ENCODE measurements around the gene LHFPL6. TPM values are rescaled to one million over a fixed set of nuclear protein-coding genes. Genes with fewer than 3 reads are reported as not detected.

The LHFPL6 gene
- total and polyA plus RNA-seq, 10 of the 15 experiments (the other 5 are each of a cell fraction or from before 2014, with no cell fraction given), result 0.11 to 4.6 (median 0.41) TPM

DNA sequence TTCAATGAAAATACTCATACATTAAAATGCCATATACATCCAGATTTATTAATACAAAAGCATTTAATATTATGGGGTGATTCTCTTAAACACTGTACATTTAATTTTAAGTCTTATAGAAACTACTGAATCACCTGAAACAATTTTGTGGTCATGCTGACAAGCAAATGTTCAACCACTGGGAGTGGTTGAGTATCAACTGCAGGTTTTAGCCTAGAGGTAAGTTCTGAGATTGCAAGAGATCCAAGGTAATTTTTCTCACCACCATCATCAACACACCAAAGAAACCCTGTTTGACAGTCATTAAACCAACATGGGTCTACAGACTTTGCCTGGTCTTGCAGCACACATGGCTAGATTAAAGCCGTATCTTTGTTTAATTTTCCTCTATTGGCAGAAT lies 196.3 kb downstream of the LHFPL6 start:
- H3K27ac ChIP-seq (ENCODE audit: control insufficient read depth, insufficient read depth), result no peak overlapping the region
- ATAC-seq (peak; percentile 93), DNase-seq (ENCODE audit: low read depth, low spot score) (peak; percentile 9), FAIRE-seq (no peak)
- ChIA-PET POLR2A (no interaction called here), SMC1A (ENCODE audit: uncharacterized antibody, unreplicated experiment) (no interaction called here), CTCF (no interaction called here), RAD21 (ENCODE audit: unreplicated experiment) (no interaction called here)
- H3K79me2 ChIP-seq (ENCODE audit: control insufficient read depth, insufficient read depth, low read length), result no peaks in the 10 kb centered on the region
- no peaks in the 10 kb centered on the region for H3K27me3 ChIP-seq (replicated peaks in 1 of 2; ENCODE audit: control insufficient read depth in 2 of 2, insufficient read depth in 2 of 2, low read length in 1 of 2)
- no peak overlapping the region for H3K4me3 ChIP-seq
- H3K36me3 ChIP-seq (ENCODE audit: control insufficient read depth in 2 of 2, insufficient read depth in 2 of 2, low read length in 1 of 2), result no peaks in the 10 kb centered on the region
- in situ Hi-C loops (cut with MboI) (no loop called here), intact Hi-C loops (cut with micrococcal nuclease; ENCODE audit: unreplicated experiment) (loop anchor here (10.0 kb wide), 1 partner anchor 262 kb away; no protein-coding TSS in a partner anchor)
- no peaks in the 10 kb centered on the region for H4K20me1 ChIP-seq (ENCODE audit: control insufficient read depth, insufficient read depth)
- TF ChIP-seq, protein P1, sequence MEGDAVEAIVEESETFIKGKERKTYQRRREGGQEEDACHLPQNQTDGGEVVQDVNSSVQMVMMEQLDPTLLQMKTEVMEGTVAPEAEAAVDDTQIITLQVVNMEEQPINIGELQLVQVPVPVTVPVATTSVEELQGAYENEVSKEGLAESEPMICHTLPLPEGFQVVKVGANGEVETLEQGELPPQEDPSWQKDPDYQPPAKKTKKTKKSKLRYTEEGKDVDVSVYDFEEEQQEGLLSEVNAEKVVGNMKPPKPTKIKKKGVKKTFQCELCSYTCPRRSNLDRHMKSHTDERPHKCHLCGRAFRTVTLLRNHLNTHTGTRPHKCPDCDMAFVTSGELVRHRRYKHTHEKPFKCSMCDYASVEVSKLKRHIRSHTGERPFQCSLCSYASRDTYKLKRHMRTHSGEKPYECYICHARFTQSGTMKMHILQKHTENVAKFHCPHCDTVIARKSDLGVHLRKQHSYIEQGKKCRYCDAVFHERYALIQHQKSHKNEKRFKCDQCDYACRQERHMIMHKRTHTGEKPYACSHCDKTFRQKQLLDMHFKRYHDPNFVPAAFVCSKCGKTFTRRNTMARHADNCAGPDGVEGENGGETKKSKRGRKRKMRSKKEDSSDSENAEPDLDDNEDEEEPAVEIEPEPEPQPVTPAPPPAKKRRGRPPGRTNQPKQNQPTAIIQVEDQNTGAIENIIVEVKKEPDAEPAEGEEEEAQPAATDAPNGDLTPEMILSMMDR (IDR thresholded peaks at IDR 0.05 in 2 of 3, conservative IDR thresholded peaks at IDR 0.05 in 1 of 3; ENCODE audit: control insufficient read depth in 2 of 3, extremely low read depth in 1 of 3, insufficient read depth in 1 of 3, low read depth in 3 of 3, low read length in 3 of 3), result peak in 2 of 3 experiments; percentile 20 to 31; a peak in 1 of 6 replicates
- TF ChIP-seq RAD21 (IDR thresholded peaks at IDR 0.05; ENCODE audit: insufficient read depth, low read depth, low read length) (no peak), HDAC2 (IDR thresholded peaks at IDR 0.05) (no peak), RUNX3 (IDR thresholded peaks at IDR 0.05; ENCODE audit: low read length) (peak; percentile 83)
- TF ChIP-seq, protein P2, sequence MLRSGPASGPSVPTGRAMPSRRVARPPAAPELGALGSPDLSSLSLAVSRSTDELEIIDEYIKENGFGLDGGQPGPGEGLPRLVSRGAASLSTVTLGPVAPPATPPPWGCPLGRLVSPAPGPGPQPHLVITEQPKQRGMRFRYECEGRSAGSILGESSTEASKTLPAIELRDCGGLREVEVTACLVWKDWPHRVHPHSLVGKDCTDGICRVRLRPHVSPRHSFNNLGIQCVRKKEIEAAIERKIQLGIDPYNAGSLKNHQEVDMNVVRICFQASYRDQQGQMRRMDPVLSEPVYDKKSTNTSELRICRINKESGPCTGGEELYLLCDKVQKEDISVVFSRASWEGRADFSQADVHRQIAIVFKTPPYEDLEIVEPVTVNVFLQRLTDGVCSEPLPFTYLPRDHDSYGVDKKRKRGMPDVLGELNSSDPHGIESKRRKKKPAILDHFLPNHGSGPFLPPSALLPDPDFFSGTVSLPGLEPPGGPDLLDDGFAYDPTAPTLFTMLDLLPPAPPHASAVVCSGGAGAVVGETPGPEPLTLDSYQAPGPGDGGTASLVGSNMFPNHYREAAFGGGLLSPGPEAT (IDR thresholded peaks at IDR 0.05; ENCODE audit: low read depth), result no peak
- H3K4me2 ChIP-seq (ENCODE audit: control insufficient read depth, insufficient read depth), result no peak overlapping the region
- H2AFZ ChIP-seq (ENCODE audit: control insufficient read depth, low read depth, low read length), result no peak overlapping the region
- H3K9ac ChIP-seq (ENCODE audit: control insufficient read depth, insufficient read depth, low read length), result no peak overlapping the region
- H3K4me1 ChIP-seq (ENCODE audit: control insufficient read depth, insufficient read depth, low read length), result no peaks in the 10 kb centered on the region
- no peaks in the 10 kb centered on the region for H3K9me3 ChIP-seq (replicated peaks; ENCODE audit: control insufficient read depth, insufficient read depth, low read length)
- no TSS peak for BruUV-seq (replicated peaks)
- WGBS (ENCODE audit: insufficient coverage, insufficient replicate concordance, low lambda C conversion rate, missing lambda C conversion rate), result 27% methylated on average over 1 of the region's 1 CpG
